Measurements from ENCODE around the gene PSMB2.

DNA sequence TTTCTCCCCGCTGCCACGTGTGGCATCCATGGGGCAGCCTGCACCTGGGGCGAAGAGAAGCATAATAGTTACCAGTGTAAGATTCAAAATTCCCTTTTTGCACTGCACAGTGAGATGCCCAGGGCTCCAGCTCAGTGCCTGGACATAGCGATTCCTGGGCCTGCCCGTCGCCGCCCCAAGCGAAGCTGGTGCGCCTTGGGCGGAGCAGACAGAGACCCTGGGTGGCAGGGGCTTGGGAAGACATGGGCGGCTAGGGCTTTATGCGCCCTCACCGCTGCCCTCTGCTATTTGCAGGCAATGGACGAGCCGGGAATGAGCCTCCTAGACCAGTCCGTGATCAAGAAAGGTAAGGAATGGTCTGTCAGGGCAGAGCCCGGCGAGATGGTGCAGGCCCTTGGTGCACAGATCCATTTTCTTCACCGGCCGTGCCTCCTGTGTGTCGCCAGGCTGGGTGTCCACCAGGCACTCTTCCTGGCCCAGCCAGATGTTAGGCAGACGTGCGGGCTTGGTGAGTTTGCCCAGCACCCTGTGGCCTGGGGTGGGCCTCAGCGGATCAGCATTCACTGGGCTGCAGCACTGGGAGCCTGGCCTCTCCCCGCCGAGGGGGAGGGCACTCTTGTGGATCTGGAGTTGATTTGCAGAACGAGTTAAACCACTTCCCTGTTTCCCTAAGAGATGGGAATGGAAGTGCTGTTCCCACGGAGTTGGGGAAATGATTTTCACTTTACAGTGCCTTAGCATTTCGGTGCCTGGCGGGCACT is 66.5 kb downstream of the PSMB2 start:
- TF ChIP-seq, protein P1, sequence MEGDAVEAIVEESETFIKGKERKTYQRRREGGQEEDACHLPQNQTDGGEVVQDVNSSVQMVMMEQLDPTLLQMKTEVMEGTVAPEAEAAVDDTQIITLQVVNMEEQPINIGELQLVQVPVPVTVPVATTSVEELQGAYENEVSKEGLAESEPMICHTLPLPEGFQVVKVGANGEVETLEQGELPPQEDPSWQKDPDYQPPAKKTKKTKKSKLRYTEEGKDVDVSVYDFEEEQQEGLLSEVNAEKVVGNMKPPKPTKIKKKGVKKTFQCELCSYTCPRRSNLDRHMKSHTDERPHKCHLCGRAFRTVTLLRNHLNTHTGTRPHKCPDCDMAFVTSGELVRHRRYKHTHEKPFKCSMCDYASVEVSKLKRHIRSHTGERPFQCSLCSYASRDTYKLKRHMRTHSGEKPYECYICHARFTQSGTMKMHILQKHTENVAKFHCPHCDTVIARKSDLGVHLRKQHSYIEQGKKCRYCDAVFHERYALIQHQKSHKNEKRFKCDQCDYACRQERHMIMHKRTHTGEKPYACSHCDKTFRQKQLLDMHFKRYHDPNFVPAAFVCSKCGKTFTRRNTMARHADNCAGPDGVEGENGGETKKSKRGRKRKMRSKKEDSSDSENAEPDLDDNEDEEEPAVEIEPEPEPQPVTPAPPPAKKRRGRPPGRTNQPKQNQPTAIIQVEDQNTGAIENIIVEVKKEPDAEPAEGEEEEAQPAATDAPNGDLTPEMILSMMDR (IDR thresholded peaks at IDR 0.05) = no peak
- TF ChIP-seq POLR2A (IDR thresholded peaks at IDR 0.05) = no peak
